GM19455 (cell line): ENCODE measurements around the gene GGCX.
"Not testable (repeated sequence)": the region's sequence is repeated elsewhere in the genome, so short reads cannot be mapped to it uniquely, and the experiment has no call there.

Experiments
- ATAC-seq: cut with Tn5 transposase; IDR thresholded peaks from one replicate; pipeline ENCODE4 v1.9.1; 2021; ENCODE audit not compliant: unreplicated experiment

GGCX gene

GRCh38 chr2:85577063-85577385 is 15.7 kb upstream of the GGCX start:
- ATAC-seq, result no peak

DNA sequence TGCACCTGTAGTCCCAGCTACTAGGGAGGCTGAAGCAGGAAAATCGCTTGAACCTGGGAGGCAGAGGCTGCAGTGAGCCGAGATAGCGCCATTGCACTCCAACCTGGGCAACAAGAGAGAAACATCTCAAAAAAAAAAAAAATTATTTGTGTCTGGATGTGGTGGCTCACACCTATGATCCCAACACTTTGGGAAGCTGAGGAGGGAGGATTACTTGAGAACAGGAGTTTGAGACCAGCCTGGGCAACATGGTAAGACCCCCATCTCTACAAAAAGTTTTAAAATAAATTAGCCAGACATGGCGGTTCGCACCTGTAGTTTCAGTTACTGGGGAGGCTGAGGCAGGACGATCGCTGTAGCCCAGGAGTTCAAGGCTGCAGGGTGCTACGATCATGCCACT is 14.4 kb upstream of the GGCX start:
- ATAC-seq, result no peak

GRCh38 chr2:85566265-85566664 is 5.0 kb upstream of the GGCX start:
- ATAC-seq, result no peak

- no peak for ATAC-seq
These were observed 2.9 kb upstream of the GGCX start for GRCh38 chr2:85564144-85564563.

DNA sequence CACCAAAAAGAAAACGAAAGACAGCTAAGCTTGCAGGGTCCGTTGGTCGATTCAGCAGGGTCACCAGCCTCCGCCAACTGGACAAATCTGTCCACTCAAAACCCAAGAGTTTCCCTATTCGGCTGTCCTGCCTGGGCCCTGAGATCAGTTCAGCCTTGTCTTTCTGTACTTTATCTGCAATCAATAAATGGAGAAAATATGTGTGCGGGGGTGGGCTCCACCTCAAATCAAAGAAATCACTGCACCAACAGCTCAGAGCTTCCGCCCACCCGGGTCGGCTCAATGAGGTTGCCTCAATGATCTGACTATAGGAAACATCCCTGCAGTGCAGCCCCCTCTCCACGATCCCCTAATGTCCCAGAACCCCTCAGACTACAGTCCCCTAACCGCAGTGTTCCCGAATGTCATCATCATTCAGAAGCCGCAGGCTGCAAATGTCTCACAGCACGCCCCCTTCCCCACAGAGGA is 447 bp downstream of the GGCX start:
- ATAC-seq, result peak; percentile 16

GRCh38 chr2:85560403-85560726 is 928 bp downstream of the GGCX start:
- ATAC-seq, result not testable (repeated sequence)

- ATAC-seq, result no peak
These were observed 3.1 kb downstream of the GGCX start for GRCh38 chr2:85558160-85558559.

DNA sequence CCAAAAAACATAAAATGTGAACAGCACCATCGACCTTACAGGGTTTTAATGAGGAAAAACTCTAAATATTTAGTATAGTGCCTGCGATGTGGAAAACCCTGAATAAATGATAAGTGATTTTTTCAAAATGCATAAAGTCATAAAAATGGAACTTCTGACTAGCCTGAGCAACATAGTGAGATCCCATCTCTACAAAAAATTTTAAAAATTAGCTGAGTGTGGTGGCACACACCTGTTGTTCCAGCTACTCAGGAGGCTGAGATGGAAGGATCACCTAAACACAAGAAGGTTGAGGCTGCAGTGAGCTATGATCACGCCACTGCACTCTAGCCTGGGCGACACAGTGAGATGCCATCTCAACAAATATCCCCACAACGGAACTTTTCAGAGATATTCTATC is 4.2 kb downstream of the GGCX start:
- no peak for ATAC-seq

DNA sequence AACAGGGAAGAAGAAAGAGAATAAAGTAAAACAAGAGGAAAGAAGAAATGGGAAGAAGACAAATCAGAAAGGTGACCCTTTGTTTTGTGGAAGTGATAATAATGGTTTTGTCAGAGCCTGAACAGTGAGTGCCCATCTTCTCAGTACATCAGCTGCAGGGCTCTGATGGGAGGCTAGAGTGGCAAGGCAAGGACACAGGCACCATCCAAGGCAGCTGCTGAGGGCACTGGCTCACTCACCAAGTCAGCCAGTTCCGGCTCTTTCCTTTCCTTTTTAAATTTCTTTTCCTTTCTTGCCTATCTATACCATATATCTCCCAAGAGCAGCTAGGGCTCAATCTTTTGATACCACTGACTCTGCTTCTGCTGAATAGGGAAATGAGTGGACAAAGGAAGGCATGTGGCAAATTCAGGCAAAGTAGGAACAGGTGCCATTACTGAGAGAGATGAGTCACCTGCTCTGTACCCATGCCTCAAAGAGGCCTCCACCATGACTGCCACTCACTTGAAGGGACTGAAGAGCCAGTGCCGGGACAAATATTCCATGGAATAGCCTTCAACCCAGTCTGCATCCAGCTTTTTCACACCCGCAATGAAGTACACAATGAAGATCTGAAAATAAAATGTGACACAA is 6.2 kb downstream of the GGCX start:
- ATAC-seq, result no peak

DNA sequence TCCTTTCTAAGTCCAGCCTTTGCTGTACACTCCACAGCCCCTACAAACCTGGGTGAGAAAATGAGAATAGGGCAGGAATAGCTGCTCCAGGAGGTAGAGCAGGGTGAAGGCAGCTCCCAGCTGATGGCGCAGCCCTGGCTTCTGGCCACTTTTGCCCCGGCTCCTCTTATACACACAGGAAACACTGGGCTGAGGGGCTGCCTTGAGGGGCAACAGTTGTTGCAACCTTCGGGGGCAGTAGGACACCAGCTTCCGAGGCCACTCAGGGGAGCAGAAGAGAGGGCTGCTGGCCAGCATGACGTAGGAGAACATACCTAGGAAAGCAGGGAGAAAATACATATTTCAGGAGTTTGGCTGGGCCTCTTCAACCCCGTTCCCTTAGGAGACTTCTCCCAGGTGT is 8.1 kb downstream of the GGCX start:
- no peak for ATAC-seq

DNA sequence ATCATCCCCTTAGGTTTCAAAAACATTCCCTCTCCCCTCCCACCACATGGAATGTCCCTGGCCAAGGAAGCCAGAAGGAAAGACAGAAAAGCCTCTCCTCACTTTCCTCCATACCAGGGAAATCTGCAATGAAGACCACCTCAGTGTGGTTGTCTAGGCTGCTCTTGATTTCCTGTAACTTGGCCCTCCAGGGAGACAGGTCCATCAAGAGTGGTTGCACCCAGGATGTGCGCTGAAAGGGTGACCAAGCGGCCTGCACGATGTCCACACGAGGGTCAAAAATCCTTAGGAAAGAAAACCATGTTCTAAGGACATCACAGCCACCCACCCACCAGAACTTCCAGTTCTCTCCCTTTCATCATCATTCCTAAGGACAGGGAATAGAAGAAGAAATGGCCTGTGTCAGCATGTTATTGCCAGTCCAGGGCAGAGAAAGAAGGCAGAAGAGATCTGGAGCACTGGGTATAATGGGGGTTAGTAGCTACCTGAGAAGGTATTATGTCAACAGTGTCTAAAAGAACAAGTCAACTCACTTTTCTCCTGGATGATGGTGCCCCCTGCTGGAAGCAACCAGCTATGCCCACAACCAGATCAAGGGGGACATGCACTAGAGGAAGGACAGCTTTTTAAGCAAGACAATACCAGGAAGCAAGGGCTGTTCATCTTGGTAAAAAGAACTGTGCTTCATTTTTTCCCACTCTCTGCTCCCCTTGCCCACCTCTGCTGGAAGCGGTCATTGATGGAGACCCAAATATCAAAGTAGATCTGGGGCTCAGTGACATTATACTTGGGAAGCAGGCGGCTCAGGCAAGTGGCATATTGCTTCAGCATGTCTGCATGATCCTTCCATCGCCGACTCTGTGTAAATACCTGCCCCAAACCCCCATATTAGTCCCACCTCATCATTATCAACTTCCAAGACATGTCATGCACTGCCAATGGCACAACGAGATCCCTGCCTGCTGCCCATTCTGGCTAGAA is 9.3 kb downstream of the GGCX start:
- peak; percentile 72 for ATAC-seq

DNA sequence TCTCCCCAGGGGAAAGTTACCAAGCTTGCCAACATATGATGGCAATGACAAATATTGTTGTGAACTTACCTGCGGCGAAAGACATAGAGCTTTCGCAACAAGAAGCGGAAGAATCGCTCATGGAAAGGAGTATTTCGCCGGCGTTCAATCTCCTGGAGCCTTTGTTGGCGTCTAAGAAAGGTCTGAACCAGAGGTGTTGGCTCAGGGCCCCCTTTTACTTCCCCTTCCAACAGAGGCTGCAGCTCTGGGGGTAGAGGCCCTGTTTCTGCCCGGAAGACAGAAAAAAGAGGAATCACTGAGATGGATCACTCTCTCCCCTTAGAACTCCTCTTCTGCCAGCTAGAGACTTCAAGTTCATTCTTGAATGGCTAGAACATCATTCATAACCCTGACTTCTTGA is 10.8 kb downstream of the GGCX start:
- no peak for ATAC-seq

GRCh38 chr2:85549826-85550225 is 11.5 kb downstream of the GGCX start:
- ATAC-seq, result no peak

DNA sequence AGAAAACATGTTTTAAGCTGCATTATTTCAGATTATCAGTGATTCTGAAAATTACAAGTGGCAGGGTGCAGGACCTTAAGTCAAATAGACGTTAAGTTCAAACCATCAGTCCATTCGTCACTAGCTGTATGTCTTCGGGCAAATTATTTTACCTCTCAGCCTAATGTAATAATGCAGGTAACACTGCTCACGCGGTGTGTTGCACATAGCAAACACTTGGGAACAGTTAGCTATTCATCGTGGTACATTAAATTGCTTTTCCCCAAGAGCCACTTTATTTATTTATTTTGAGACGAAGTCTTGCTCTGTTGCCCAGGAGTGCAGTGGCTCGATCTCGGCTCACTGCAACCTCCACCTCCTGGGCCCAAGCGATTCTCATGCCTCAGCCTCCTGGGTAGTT is 12.2 kb downstream of the GGCX start:
- ATAC-seq, result no peak

DNA sequence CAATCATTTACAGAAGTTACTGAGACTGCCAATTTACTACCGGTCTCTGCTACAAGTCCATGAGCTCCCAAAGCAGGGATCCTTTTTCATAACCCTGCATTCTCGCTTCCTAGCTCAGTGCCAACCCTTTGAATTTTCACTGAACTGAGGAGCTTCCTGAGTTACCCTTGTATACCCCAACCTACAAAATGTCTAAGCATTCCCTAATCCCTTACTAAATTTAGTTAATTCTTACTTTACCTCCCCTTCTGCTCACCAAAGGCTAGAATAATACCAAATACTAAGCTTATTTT is 12.7 kb downstream of the GGCX start:
- no peak for ATAC-seq

GRCh38 chr2:85547859-85548607 is 13.3 kb downstream of the GGCX start:
- ATAC-seq, result no peak

DNA sequence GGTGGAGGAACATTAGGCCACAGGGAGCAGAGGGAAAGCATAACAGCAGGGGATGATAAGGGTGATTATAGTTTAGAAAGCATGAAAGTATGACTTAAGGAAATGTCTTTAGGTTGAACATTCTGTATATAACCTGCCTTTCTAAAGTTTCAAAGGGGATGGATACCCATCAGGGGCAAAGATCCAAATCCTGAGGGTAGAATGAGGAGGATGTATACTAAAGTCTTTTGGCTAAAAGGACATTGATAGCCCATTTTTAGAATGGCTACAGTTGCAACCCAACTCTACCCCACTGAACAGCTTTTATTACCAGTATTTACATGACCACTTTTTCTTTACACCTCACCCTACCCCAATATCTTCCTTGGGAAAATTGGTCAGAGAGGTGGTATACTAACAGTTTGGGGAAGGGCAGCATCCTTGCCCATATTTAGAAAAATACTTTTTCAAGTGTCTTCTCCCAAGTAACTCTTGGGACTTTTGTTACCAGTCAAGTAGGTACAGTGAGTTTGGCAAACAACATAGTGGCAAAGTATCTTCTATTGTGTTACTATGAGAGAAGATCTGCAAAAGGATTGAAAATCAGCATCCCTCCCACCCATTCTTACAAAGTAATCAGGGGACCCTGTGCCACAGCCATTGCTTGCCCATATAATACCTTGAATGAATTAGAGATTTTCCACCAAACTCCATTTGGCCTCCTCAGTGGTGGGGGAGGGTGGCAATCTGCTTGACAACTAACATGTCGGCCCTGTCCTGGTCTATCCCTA is 14.0 kb downstream of the GGCX start:
- no peak for ATAC-seq

DNA sequence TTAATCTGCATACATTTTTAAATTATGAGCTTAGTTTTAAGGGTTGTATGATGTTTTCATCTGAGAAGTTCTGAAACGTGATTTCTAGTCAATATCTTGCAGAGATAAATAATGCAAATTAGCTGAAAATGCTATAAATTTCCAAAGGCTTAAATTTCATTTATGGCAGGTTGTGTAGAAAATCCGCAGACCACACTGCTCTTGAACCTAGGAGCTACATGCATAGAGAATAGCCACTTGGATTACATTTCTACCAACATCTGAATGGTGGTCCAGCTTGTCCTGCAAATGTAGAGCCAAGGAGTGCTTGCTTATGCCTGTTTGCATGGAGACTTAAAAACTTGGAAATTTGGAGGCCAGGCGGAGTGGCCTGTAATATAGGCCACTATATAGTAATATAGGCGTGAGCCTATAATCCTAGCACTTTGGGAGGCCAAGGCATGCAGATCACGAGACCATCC is 15.5 kb downstream of the GGCX start:
- no peak for ATAC-seq

DNA sequence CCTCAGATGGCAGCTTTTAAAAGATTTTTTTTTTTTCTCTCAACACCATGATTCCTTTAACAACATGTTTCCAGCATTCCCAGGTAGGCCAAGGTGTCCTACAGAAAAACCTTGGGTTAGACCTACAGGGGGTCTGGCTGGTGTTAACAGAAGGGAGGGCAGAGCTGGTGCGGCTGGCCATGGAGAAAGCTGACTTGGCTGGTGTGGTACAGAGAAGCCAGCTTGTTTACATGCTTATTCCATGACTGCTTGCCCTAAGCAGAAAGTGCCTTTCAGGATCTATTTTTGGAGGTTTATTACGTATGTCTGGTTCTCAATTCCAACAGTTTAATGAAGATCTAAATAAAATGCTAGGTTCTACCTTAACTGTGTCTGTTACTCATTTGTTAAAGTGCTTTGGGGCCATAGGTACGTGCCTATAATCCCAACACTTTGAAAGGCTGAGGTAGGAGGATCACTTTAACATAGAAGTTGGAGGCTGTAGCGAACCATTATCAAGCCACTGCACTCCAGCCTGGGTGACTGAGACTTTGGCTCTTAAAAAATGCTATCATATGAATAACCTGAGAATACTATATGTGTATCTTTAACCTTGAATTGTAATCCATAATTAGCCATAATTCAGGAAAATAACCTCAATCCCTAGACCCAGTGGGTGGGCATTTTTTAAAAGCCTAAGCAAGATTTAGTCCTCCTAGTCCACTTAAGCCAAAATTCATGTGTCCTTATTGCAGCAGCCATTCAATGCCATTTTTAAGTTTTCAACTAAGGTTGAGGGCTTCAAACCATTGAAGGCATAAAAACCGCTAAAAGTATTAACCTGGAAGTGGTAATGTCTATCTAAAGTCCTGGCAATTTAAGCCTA is 16.1 kb downstream of the GGCX start:
- not testable (repeated sequence) for ATAC-seq

DNA sequence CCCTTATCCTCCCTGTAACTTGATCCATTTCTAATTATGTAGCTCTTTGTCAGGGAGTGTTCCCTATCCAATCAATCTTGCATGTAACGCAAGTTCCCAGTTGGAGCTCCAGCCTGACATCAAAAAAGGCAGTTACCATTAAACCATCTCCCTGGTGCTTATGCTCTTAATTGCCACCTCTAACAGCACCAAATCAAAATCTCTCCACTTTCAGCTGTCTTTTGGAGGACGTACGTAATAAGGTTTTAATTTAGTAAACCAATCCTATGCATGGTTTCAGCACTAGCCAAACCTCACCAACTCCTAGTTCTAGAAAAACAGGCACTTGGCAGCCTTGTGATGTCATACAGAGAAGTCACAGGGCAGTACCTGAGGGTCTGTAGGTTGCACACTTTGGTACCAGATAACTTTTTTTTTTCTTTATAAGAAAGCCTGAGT is 17.0 kb downstream of the GGCX start:
- ATAC-seq, result not testable (repeated sequence)
